Measurements from ENCODE around the gene APBA2.
"Not testable (repeated sequence)": the region's sequence is repeated elsewhere in the genome, so short reads cannot be mapped to it uniquely, and the experiment has no call there.

The APBA2 gene

GRCh38 chr15:29014493-29014892 lies 128.7 kb downstream of the APBA2 start:
- Histone ChIP-seq H3K4me1 (ENCODE audit: control insufficient read depth, insufficient read depth, low read length) (peaks cover 3% of the 10 kb centered on the region), H3K4me3 (ENCODE audit: low read depth, low read length) (no peak overlapping the region), H3K27me3 (ENCODE audit: control insufficient read depth, insufficient read depth, low read length) (no peaks in the 10 kb centered on the region), H3K36me3 (ENCODE audit: control insufficient read depth, insufficient read depth, low read length) (no peaks in the 10 kb centered on the region), H3K9ac (ENCODE audit: low read depth, low read length) (no peak overlapping the region), H3K9me3 (ENCODE audit: control insufficient read depth, insufficient read depth, low read length) (no peaks in the 10 kb centered on the region)

- H3K4me1 ChIP-seq (ENCODE audit: control insufficient read depth, insufficient read depth, low read length): peaks cover 3% of the 10 kb centered on the region
Observed at GRCh38 chr15:29016518-29016917, 130.7 kb downstream of the APBA2 start.

GRCh38 chr15:29018120-29018805 lies 132.5 kb downstream of the APBA2 start:
- Histone ChIP-seq H3K4me3 (ENCODE audit: low read depth, low read length) (no peak overlapping the region), H3K9ac (ENCODE audit: low read depth, low read length) (no peak overlapping the region), H3K9me3 (ENCODE audit: control insufficient read depth, insufficient read depth, low read length) (no peaks in the 10 kb centered on the region), H3K27me3 (ENCODE audit: control insufficient read depth, insufficient read depth, low read length) (no peaks in the 10 kb centered on the region), H3K4me1 (ENCODE audit: control insufficient read depth, insufficient read depth, low read length) (peaks cover 3% of the 10 kb centered on the region), H3K36me3 (ENCODE audit: control insufficient read depth, insufficient read depth, low read length) (no peaks in the 10 kb centered on the region)

More at GRCh38 chr15:29016518-29016917, 130.7 kb downstream of the APBA2 start:
- H3K9ac ChIP-seq (ENCODE audit: low read depth, low read length): no peak overlapping the region
- no peaks in the 10 kb centered on the region for H3K27me3 ChIP-seq (ENCODE audit: control insufficient read depth, insufficient read depth, low read length)
- no peak overlapping the region for H3K4me3 ChIP-seq (ENCODE audit: low read depth, low read length)
- H3K36me3 ChIP-seq (ENCODE audit: control insufficient read depth, insufficient read depth, low read length): no peaks in the 10 kb centered on the region
- H3K9me3 ChIP-seq (ENCODE audit: control insufficient read depth, insufficient read depth, low read length): no peaks in the 10 kb centered on the region

GRCh38 chr15:29018995-29019976 lies 133.5 kb downstream of the APBA2 start:
- H3K9me3 ChIP-seq (ENCODE audit: control insufficient read depth, insufficient read depth, low read length): no peaks in the 10 kb centered on the region
- H3K9ac ChIP-seq (ENCODE audit: low read depth, low read length): no peak overlapping the region
- peaks cover 3% of the 10 kb centered on the region for H3K4me1 ChIP-seq (ENCODE audit: control insufficient read depth, insufficient read depth, low read length)
- no peaks in the 10 kb centered on the region for H3K27me3 ChIP-seq (ENCODE audit: control insufficient read depth, insufficient read depth, low read length)
- no peak overlapping the region for H3K4me3 ChIP-seq (ENCODE audit: low read depth, low read length)
- no peaks in the 10 kb centered on the region for H3K36me3 ChIP-seq (ENCODE audit: control insufficient read depth, insufficient read depth, low read length)

- Histone ChIP-seq H3K36me3 (ENCODE audit: control insufficient read depth, insufficient read depth, low read length) (no peaks in the 10 kb centered on the region), H3K27me3 (ENCODE audit: control insufficient read depth, insufficient read depth, low read length) (no peaks in the 10 kb centered on the region)
Observed at GRCh38 chr15:29021857-29022256, 136.1 kb downstream of the APBA2 start.

GRCh38 chr15:29024662-29025061 lies 138.9 kb downstream of the APBA2 start:
- H3K9me3 ChIP-seq (ENCODE audit: control insufficient read depth, insufficient read depth, low read length): no peaks in the 10 kb centered on the region
- H3K36me3 ChIP-seq (ENCODE audit: control insufficient read depth, insufficient read depth, low read length): no peaks in the 10 kb centered on the region
- no peaks in the 10 kb centered on the region for H3K4me1 ChIP-seq (ENCODE audit: control insufficient read depth, insufficient read depth, low read length)
- no peak overlapping the region for H3K9ac ChIP-seq (ENCODE audit: low read depth, low read length)
- no peaks in the 10 kb centered on the region for H3K27me3 ChIP-seq (ENCODE audit: control insufficient read depth, insufficient read depth, low read length)
- H3K4me3 ChIP-seq (ENCODE audit: low read depth, low read length): no peak overlapping the region

More at GRCh38 chr15:29021857-29022256, 136.1 kb downstream of the APBA2 start:
- Histone ChIP-seq H3K9ac (ENCODE audit: low read depth, low read length) (no peak overlapping the region), H3K9me3 (ENCODE audit: control insufficient read depth, insufficient read depth, low read length) (no peaks in the 10 kb centered on the region), H3K4me1 (ENCODE audit: control insufficient read depth, insufficient read depth, low read length) (peaks cover 3% of the 10 kb centered on the region), H3K4me3 (ENCODE audit: low read depth, low read length) (no peak overlapping the region)

- H3K27me3 ChIP-seq (ENCODE audit: control insufficient read depth, insufficient read depth, low read length); H3K36me3 ChIP-seq (ENCODE audit: control insufficient read depth, insufficient read depth, low read length); H3K4me3 ChIP-seq (ENCODE audit: low read depth, low read length); H3K9ac ChIP-seq (ENCODE audit: low read depth, low read length); H3K4me1 ChIP-seq (ENCODE audit: control insufficient read depth, insufficient read depth, low read length); H3K9me3 ChIP-seq (ENCODE audit: control insufficient read depth, insufficient read depth, low read length): not testable (repeated sequence)
Observed at GRCh38 chr15:29025411-29025810, 139.6 kb downstream of the APBA2 start.

GRCh38 chr15:29028158-29028557 lies 142.4 kb downstream of the APBA2 start:
- H3K4me3 ChIP-seq (ENCODE audit: low read depth, low read length); H3K27me3 ChIP-seq (ENCODE audit: control insufficient read depth, insufficient read depth, low read length); H3K36me3 ChIP-seq (ENCODE audit: control insufficient read depth, insufficient read depth, low read length); H3K9ac ChIP-seq (ENCODE audit: low read depth, low read length); H3K9me3 ChIP-seq (ENCODE audit: control insufficient read depth, insufficient read depth, low read length); H3K4me1 ChIP-seq (ENCODE audit: control insufficient read depth, insufficient read depth, low read length): not testable (repeated sequence)

GRCh38 chr15:29029651-29030195 lies 143.9 kb downstream of the APBA2 start:
- Histone ChIP-seq H3K9me3 (ENCODE audit: control insufficient read depth, insufficient read depth, low read length) (no peaks in the 10 kb centered on the region), H3K4me1 (ENCODE audit: control insufficient read depth, insufficient read depth, low read length) (peaks cover 6% of the 10 kb centered on the region), H3K4me3 (ENCODE audit: low read depth, low read length) (no peak overlapping the region), H3K9ac (ENCODE audit: low read depth, low read length) (no peak overlapping the region), H3K36me3 (ENCODE audit: control insufficient read depth, insufficient read depth, low read length) (no peaks in the 10 kb centered on the region), H3K27me3 (ENCODE audit: control insufficient read depth, insufficient read depth, low read length) (no peaks in the 10 kb centered on the region)

- Histone ChIP-seq H3K4me1 (ENCODE audit: control insufficient read depth, insufficient read depth, low read length) (peaks cover 11% of the 10 kb centered on the region), H3K9me3 (ENCODE audit: control insufficient read depth, insufficient read depth, low read length) (no peaks in the 10 kb centered on the region), H3K36me3 (ENCODE audit: control insufficient read depth, insufficient read depth, low read length) (no peaks in the 10 kb centered on the region), H3K27me3 (ENCODE audit: control insufficient read depth, insufficient read depth, low read length) (no peaks in the 10 kb centered on the region), H3K9ac (ENCODE audit: low read depth, low read length) (no peak overlapping the region), H3K4me3 (ENCODE audit: low read depth, low read length) (no peak overlapping the region)
Observed at GRCh38 chr15:29031502-29032228, 145.9 kb downstream of the APBA2 start.

- Histone ChIP-seq H3K9ac (ENCODE audit: low read depth, low read length) (no peak overlapping the region), H3K36me3 (ENCODE audit: control insufficient read depth, insufficient read depth, low read length) (no peaks in the 10 kb centered on the region), H3K9me3 (ENCODE audit: control insufficient read depth, insufficient read depth, low read length) (no peaks in the 10 kb centered on the region), H3K27me3 (ENCODE audit: control insufficient read depth, insufficient read depth, low read length) (no peaks in the 10 kb centered on the region), H3K4me1 (ENCODE audit: control insufficient read depth, insufficient read depth, low read length) (peaks cover 11% of the 10 kb centered on the region), H3K4me3 (ENCODE audit: low read depth, low read length) (no peak overlapping the region)
Observed at GRCh38 chr15:29032229-29032625, 146.5 kb downstream of the APBA2 start.

All from iPS-15b (cell line).